SU-DHL-6 (cell line): ENCODE results near the gene MAML3.

Experiments
- H2AFZ ChIP-seq: fragments of 200-600 bp; sonication (generic); 2 replicates; pipeline ENCODE4 v1.6.1; 2014; ENCODE audit warnings: low read depth, mild to moderate bottlenecking, moderate library complexity, mixed read lengths, antibody characterized with exemption, low read length; ENCODE audit not compliant: severe bottlenecking
- H3F3A ChIP-seq: fragments of 200-600 bp; shearing (Covaris generic); 2 replicates; pipeline ENCODE4 v1.6.0; 2016; ENCODE audit warnings: antibody characterized with exemption, mild to moderate bottlenecking; ENCODE audit not compliant: insufficient read depth
- H3K27ac ChIP-seq: fragments of 200-600 bp; sonication (generic); 2 replicates; pipeline ENCODE4 v1.5.1; 2016; ENCODE audit warnings: low read depth, mild to moderate bottlenecking, low read length, moderate library complexity, mixed read lengths
- H3K27me3 ChIP-seq: fragments of 200-600 bp; sonication (generic), shearing (Covaris generic); 2 replicates; pipeline ENCODE4 v1.6.0; 2014; ENCODE audit warnings: mild to moderate bottlenecking, low read length
- H3K36me3 ChIP-seq: fragments of 200-600 bp; sonication (generic); 2 replicates; pipeline ENCODE4 v1.6.1; 2014; ENCODE audit warnings: mild to moderate bottlenecking, low read length, mixed read lengths
- H3K4me2 ChIP-seq: fragments of 300-600, 200-600 bp; shearing (Covaris generic), sonication (generic); 2 replicates; pipeline ENCODE4 v1.6.0; 2014; ENCODE audit warnings: low read length, low read depth, mild to moderate bottlenecking; ENCODE audit not compliant: poor library complexity, severe bottlenecking
- H3K4me3 ChIP-seq: fragments of 200-600 bp; sonication (generic); 2 replicates; pipeline ENCODE4 v1.5.1; 2014; ENCODE audit warnings: antibody characterized with exemption, low read length, mild to moderate bottlenecking, mixed read lengths; ENCODE audit not compliant: insufficient read depth, poor library complexity, severe bottlenecking
- H3K79me2 ChIP-seq: fragments of 200-600 bp; sonication (generic); 2 replicates; pipeline ENCODE4 v1.6.1; 2014; ENCODE audit warnings: mild to moderate bottlenecking, low read length, moderate library complexity; ENCODE audit not compliant: insufficient read depth
- H3K9ac ChIP-seq: fragments of 200-600 bp; sonication (generic); 2 replicates; pipeline ENCODE4 v1.7.0; 2014; ENCODE audit warnings: mild to moderate bottlenecking, low read length
- H3K9me2 ChIP-seq: fragments of 200-600 bp; sonication (generic); replicated peaks from 2 replicates; pipeline ENCODE4 v1.6.1; 2014; ENCODE audit warnings: low read length; ENCODE audit not compliant: insufficient read depth
- H3K9me3 ChIP-seq: fragments of 200-600 bp; sonication (generic); 2 replicates; pipeline ENCODE4 v1.6.1; 2014; ENCODE audit warnings: low read length, mixed read lengths; ENCODE audit not compliant: insufficient read depth
- H4K20me1 ChIP-seq: fragments of 200-600 bp; sonication (generic); 2 replicates; pipeline ENCODE4 v1.6.1; 2014; ENCODE audit warnings: low read depth, mild to moderate bottlenecking, antibody characterized with exemption, low read length, moderate library complexity, mixed read lengths
- EZH2phosphoT487 ChIP-seq: fragments of 200-600 bp; sonication (generic), shearing (Covaris generic); conservative IDR thresholded peaks from 2 replicates; pipeline ENCODE4 v1.6.1; 2018; ENCODE audit warnings: mild to moderate bottlenecking, antibody characterized with exemption, low read length, moderate library complexity, mixed read lengths
- TF ChIP-seq, protein P1 (sequence below): fragments of 200-600 bp; sonication (generic); IDR thresholded peaks from one replicate; pipeline ENCODE4 v1.5.1; 2017; ENCODE audit warnings: antibody characterized with exemption, mild to moderate bottlenecking, low read length, moderate library complexity; ENCODE audit not compliant: insufficient read depth, poor library complexity, severe bottlenecking

Gene MAML3

DNA sequence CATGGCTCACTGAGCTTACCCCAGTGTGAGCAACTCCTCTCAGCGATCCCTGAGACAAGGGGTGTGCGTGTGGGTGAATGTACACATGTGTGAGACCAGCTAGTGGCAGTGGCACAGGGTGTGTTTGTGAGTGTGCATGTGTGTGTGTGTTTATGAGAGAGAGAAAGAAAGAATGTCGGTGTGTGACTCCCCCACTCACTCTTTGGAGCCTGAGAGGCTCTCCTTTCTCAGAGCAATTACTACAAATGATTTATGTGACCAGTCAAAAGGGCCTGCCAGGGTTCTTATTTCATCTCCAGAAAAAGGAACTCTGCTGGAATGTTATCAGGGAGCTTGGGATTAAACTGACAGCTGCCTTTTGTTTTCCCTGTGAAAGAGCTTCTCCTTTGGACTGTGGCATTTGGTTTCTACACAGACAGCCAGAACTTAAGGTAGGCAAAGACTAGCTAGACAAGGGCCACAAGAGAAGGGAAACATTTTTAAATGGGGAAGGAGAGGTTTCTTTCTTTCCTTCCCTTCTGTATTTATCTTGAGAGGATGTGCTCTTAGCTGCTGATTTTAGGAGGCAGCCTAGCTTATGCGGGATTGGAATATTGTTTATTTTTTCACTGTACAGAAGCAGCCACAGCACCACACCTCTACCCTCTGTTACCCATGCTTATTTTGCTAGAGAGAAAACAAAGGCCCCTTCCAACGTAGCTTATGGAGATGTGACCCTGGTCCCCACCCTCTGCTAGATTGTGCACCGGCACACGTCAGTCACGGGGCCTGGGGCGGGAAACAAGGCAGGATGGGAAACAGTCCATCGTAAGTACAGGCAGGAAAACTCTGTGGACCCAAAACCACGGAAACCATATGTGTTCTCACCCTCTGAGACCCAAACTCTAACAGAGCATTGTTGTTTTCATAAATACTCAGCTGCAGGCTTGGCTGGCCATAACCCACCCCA lies 344.9 kb downstream of the MAML3 start:
- H3K9ac ChIP-seq: no peak overlapping the region
- no peak overlapping the region for H2AFZ ChIP-seq
- H3F3A ChIP-seq: no peaks in the 10 kb centered on the region
- TF ChIP-seq EZH2phosphoT487: no peak
- TF ChIP-seq, protein P1, sequence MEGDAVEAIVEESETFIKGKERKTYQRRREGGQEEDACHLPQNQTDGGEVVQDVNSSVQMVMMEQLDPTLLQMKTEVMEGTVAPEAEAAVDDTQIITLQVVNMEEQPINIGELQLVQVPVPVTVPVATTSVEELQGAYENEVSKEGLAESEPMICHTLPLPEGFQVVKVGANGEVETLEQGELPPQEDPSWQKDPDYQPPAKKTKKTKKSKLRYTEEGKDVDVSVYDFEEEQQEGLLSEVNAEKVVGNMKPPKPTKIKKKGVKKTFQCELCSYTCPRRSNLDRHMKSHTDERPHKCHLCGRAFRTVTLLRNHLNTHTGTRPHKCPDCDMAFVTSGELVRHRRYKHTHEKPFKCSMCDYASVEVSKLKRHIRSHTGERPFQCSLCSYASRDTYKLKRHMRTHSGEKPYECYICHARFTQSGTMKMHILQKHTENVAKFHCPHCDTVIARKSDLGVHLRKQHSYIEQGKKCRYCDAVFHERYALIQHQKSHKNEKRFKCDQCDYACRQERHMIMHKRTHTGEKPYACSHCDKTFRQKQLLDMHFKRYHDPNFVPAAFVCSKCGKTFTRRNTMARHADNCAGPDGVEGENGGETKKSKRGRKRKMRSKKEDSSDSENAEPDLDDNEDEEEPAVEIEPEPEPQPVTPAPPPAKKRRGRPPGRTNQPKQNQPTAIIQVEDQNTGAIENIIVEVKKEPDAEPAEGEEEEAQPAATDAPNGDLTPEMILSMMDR: no peak
- no peaks in the 10 kb centered on the region for H3K79me2 ChIP-seq
- H3K36me3 ChIP-seq: no peaks in the 10 kb centered on the region
- H3K4me3 ChIP-seq: no peak overlapping the region
- H3K9me2 ChIP-seq: no peaks in the 10 kb centered on the region
- no peak overlapping the region for H3K27ac ChIP-seq
- H4K20me1 ChIP-seq: no peaks in the 10 kb centered on the region
- no peaks in the 10 kb centered on the region for H3K27me3 ChIP-seq
- H3K9me3 ChIP-seq: no peaks in the 10 kb centered on the region
- H3K4me2 ChIP-seq: no peak overlapping the region

DNA sequence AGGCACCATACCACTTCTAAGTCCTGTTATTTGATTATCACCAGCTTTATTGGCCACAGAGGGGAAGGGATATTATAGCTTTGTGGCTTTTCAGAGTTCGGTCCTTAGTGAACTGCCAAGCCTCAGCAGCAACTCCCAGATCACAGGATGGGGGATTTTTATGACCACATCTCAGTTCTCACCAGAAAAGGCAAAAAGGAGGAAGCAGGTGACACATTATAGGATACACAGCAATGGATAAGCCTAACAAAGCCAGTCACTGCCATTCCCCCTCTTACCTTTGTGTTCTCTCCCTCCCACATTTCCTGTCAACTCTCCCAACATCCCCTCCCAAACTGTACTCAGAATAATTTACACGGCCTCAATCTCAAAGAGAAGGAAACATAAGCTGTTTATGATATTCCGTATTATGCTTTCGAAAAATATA lies 345.6 kb downstream of the MAML3 start:
- H3K27me3 ChIP-seq: no peaks in the 10 kb centered on the region
- no peak overlapping the region for H3K4me2 ChIP-seq
- no peaks in the 10 kb centered on the region for H3K36me3 ChIP-seq
- no peaks in the 10 kb centered on the region for H4K20me1 ChIP-seq
- H3K9me2 ChIP-seq: no peaks in the 10 kb centered on the region
- no peaks in the 10 kb centered on the region for H3F3A ChIP-seq
- no peak overlapping the region for H3K9ac ChIP-seq
- H3K27ac ChIP-seq: no peak overlapping the region
- no peaks in the 10 kb centered on the region for H3K9me3 ChIP-seq
- H2AFZ ChIP-seq: no peak overlapping the region
- TF ChIP-seq, protein P1: no peak
- no peak for TF ChIP-seq EZH2phosphoT487
- H3K79me2 ChIP-seq: no peaks in the 10 kb centered on the region
- no peak overlapping the region for H3K4me3 ChIP-seq

DNA sequence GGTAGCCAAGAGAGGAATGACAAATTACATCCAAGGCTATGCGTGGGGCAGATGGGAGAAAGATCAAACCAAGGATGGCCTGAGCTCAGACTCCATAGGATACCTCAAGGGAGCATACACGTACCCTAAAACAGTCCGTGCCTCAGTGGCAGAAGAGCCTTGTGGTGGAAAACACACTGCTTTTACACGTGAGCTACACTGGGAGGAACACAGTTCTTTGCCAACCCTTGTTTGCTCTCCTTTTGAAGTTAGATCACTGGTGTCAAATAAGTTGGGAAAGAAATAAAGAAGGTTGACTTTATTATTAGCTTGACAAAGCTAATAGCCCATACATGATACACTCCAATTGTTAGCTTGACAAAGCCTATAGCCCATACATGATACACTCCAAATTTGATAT lies 346.5 kb downstream of the MAML3 start:
- H3K36me3 ChIP-seq: no peaks in the 10 kb centered on the region
- no peak overlapping the region for H2AFZ ChIP-seq
- no peaks in the 10 kb centered on the region for H3F3A ChIP-seq
- H3K79me2 ChIP-seq: no peaks in the 10 kb centered on the region
- H3K27ac ChIP-seq: no peak overlapping the region
- no peak overlapping the region for H3K4me2 ChIP-seq
- H3K9ac ChIP-seq: no peak overlapping the region
- H4K20me1 ChIP-seq: no peaks in the 10 kb centered on the region
- no peaks in the 10 kb centered on the region for H3K9me2 ChIP-seq
- no peaks in the 10 kb centered on the region for H3K27me3 ChIP-seq
- H3K4me3 ChIP-seq: no peak overlapping the region
- no peaks in the 10 kb centered on the region for H3K9me3 ChIP-seq
- TF ChIP-seq, protein P1: no peak
- TF ChIP-seq EZH2phosphoT487: no peak
